ENCODE results near the gene PPP1R26.

GRCh38 chr9:135480071-135480939 is 723 bp downstream of the PPP1R26 start:
- TF ChIP-seq, protein P1, sequence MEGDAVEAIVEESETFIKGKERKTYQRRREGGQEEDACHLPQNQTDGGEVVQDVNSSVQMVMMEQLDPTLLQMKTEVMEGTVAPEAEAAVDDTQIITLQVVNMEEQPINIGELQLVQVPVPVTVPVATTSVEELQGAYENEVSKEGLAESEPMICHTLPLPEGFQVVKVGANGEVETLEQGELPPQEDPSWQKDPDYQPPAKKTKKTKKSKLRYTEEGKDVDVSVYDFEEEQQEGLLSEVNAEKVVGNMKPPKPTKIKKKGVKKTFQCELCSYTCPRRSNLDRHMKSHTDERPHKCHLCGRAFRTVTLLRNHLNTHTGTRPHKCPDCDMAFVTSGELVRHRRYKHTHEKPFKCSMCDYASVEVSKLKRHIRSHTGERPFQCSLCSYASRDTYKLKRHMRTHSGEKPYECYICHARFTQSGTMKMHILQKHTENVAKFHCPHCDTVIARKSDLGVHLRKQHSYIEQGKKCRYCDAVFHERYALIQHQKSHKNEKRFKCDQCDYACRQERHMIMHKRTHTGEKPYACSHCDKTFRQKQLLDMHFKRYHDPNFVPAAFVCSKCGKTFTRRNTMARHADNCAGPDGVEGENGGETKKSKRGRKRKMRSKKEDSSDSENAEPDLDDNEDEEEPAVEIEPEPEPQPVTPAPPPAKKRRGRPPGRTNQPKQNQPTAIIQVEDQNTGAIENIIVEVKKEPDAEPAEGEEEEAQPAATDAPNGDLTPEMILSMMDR (IDR thresholded peaks at IDR 0.05) = no peak
- no peak for TF ChIP-seq POLR2A (IDR thresholded peaks at IDR 0.05)
- TF ChIP-seq EP300 (IDR thresholded peaks at IDR 0.05) = no peak

Measured in tibial nerve (tissue), 4 donors.